Measurements from ENCODE around the gene GPA33. TPM values are rescaled to one million over a fixed set of nuclear protein-coding genes. Genes with fewer than 3 reads are reported as not detected.

Gene GPA33
- total and polyA plus RNA-seq, 2 donors from 2014 or later: 0.28 TPM; not detected in 1

- FAIRE-seq (no peak), DNase-seq (no peak)
- no peaks in the 10 kb centered on the region for H3K4me1 ChIP-seq (ENCODE audit: control insufficient read depth in 2 of 3, insufficient read depth in 2 of 3, low read depth in 1 of 3, low read length in 3 of 3)
- peaks cover 0 to 3% (median 0%) of the 10 kb centered on the region in 3 donors for H3K9me3 ChIP-seq (ENCODE audit: control insufficient read depth in 2 of 3, insufficient read depth in 1 of 3, low read length in 3 of 3)
- no peaks in the 10 kb centered on the region for H3K36me3 ChIP-seq (ENCODE audit: control insufficient read depth in 2 of 3, insufficient read depth in 3 of 3, low read length in 3 of 3)
- intact Hi-C loops (cut with DNase I): no loop called here
- no peak overlapping the region for H3K27ac ChIP-seq (ENCODE audit: low read depth in 2 of 2, low read length in 2 of 2)
- H3K27me3 ChIP-seq (ENCODE audit: control insufficient read depth, insufficient read depth, low read length): no peaks in the 10 kb centered on the region
- no peak overlapping the region for H3K4me3 ChIP-seq (ENCODE audit: low read length in 3 of 3)
- no peak for TF ChIP-seq CTCF (IDR thresholded peaks at IDR 0.05; ENCODE audit: borderline replicate concordance, extremely low read depth, insufficient read depth)
- no peak overlapping the region for H3K9ac ChIP-seq (ENCODE audit: low read length in 3 of 3)
These were observed 42.3 kb upstream of the GPA33 start for GRCh38 chr1:167132301-167133010.

GRCh38 chr1:167130829-167131510 lies 40.8 kb upstream of the GPA33 start:
- no peak for TF ChIP-seq CTCF (IDR thresholded peaks at IDR 0.05; ENCODE audit: borderline replicate concordance, extremely low read depth, insufficient read depth)
- no peaks in the 10 kb centered on the region for H3K27me3 ChIP-seq (ENCODE audit: control insufficient read depth, insufficient read depth, low read length)
- no peak overlapping the region for H3K4me3 ChIP-seq (ENCODE audit: low read length in 3 of 3)
- H3K27ac ChIP-seq (ENCODE audit: low read depth in 2 of 2, low read length in 2 of 2): no peak overlapping the region
- H3K9ac ChIP-seq (ENCODE audit: low read length in 3 of 3): no peak overlapping the region
- intact Hi-C loops (cut with DNase I): no loop called here
- H3K36me3 ChIP-seq (ENCODE audit: control insufficient read depth in 2 of 3, insufficient read depth in 3 of 3, low read length in 3 of 3): no peaks in the 10 kb centered on the region
- H3K9me3 ChIP-seq (ENCODE audit: control insufficient read depth in 2 of 3, insufficient read depth in 1 of 3, low read length in 3 of 3): no peaks in the 10 kb centered on the region
- no peaks in the 10 kb centered on the region for H3K4me1 ChIP-seq (ENCODE audit: control insufficient read depth in 2 of 3, insufficient read depth in 2 of 3, low read depth in 1 of 3, low read length in 3 of 3)
- no peak for FAIRE-seq
- DNase-seq: no peak

GRCh38 chr1:167128261-167129227 lies 38.4 kb upstream of the GPA33 start:
- no peak overlapping the region for H3K4me3 ChIP-seq (ENCODE audit: low read length in 3 of 3)
- H3K27ac ChIP-seq (ENCODE audit: low read depth in 2 of 2, low read length in 2 of 2): no peak overlapping the region
- TF ChIP-seq CTCF (IDR thresholded peaks at IDR 0.05; ENCODE audit: borderline replicate concordance, extremely low read depth, insufficient read depth): peak; percentile 4
- intact Hi-C loops (cut with DNase I): no loop called here
- FAIRE-seq: no peak
- H3K27me3 ChIP-seq (ENCODE audit: control insufficient read depth, insufficient read depth, low read length): no peaks in the 10 kb centered on the region
- no peak overlapping the region for H3K9ac ChIP-seq (ENCODE audit: low read length in 3 of 3)
- no peak for DNase-seq
- no peaks in the 10 kb centered on the region for H3K36me3 ChIP-seq (ENCODE audit: control insufficient read depth in 2 of 3, insufficient read depth in 3 of 3, low read length in 3 of 3)
- no peaks in the 10 kb centered on the region for H3K4me1 ChIP-seq (ENCODE audit: control insufficient read depth in 2 of 3, insufficient read depth in 2 of 3, low read depth in 1 of 3, low read length in 3 of 3)
- no peaks in the 10 kb centered on the region for H3K9me3 ChIP-seq (ENCODE audit: control insufficient read depth in 2 of 3, insufficient read depth in 1 of 3, low read length in 3 of 3)

All from kidney (tissue), 14 donors.